NCI-H226 (cell line): ENCODE results near the gene RAB8A.
"Not testable (repeated sequence)": the region's sequence is repeated elsewhere in the genome, so short reads cannot be mapped to it uniquely, and the experiment has no call there.

Experiments used
- DNase-seq: peaks from one replicate; pipeline ENCODE4 v3.0.0-alpha.2; 2015

RAB8A gene

GRCh38 chr19:16078759-16079707 is 32.7 kb upstream of the RAB8A start:
- DNase-seq, result peak; percentile 92

GRCh38 chr19:16084067-16084685 is 27.5 kb upstream of the RAB8A start:
- no peak for DNase-seq

- DNase-seq, result peak; percentile 31
Observed at GRCh38 chr19:16085115-16085514, 26.6 kb upstream of the RAB8A start.

GRCh38 chr19:16087404-16087803 is 24.3 kb upstream of the RAB8A start:
- not testable (repeated sequence) for DNase-seq

- DNase-seq, result no peak
Observed at GRCh38 chr19:16087940-16088339, 23.7 kb upstream of the RAB8A start.

- DNase-seq, result peak; percentile 91
Observed at GRCh38 chr19:16088351-16089009, 23.2 kb upstream of the RAB8A start.

- no peak for DNase-seq
Observed at GRCh38 chr19:16089010-16089846, 22.5 kb upstream of the RAB8A start.

- no peak for DNase-seq
Observed at GRCh38 chr19:16091546-16092475, 19.9 kb upstream of the RAB8A start.

GRCh38 chr19:16094360-16095070 is 17.2 kb upstream of the RAB8A start:
- no peak for DNase-seq

- no peak for DNase-seq
Observed at GRCh38 chr19:16095071-16095571, 16.6 kb upstream of the RAB8A start.

GRCh38 chr19:16096280-16096855 is 15.3 kb upstream of the RAB8A start:
- no peak for DNase-seq

GRCh38 chr19:16098416-16098768 is 13.3 kb upstream of the RAB8A start:
- DNase-seq, result no peak

- DNase-seq, result no peak
Observed at GRCh38 chr19:16098821-16099220, 12.9 kb upstream of the RAB8A start.

GRCh38 chr19:16099314-16099965 is 12.2 kb upstream of the RAB8A start:
- DNase-seq, result not testable (repeated sequence)

GRCh38 chr19:16100524-16100923 is 11.2 kb upstream of the RAB8A start:
- DNase-seq, result no peak

GRCh38 chr19:16104722-16105121 is 7.0 kb upstream of the RAB8A start:
- DNase-seq, result no peak

GRCh38 chr19:16106121-16106520 is 5.6 kb upstream of the RAB8A start:
- DNase-seq, result no peak

- no peak for DNase-seq
Observed at GRCh38 chr19:16111909-16112752, 442 bp downstream of the RAB8A start.

- no peak for DNase-seq
Observed at GRCh38 chr19:16112778-16113177, 1.1 kb downstream of the RAB8A start.
